Transverse colon (tissue), 3 donors: Measurements from ENCODE around the gene KAT2B.

Source experiments
- EP300 ChIP-seq: sonication (generic); formaldehyde crosslinking; IDR thresholded peaks from one replicate; pipeline ENCODE4 v1.6.1; 2017; ENCODE audit warnings: antibody characterized with exemption, low read depth
- TF ChIP-seq, protein P1 (sequence below), 5 experiments: fragments of 200-600 bp in 3 of 5; fragments of 450-650 bp in 2 of 5; sonication (generic) in 3 of 5; IDR thresholded peaks; 1 replicate in 2 of 5; 2 replicates in 3 of 5; pipeline ENCODE4 v1.5.1; 2016 to 2017; ENCODE audit warnings: antibody characterized with exemption in 5 of 5, inconsistent platforms in 3 of 5, mild to moderate bottlenecking in 2 of 5, moderate library complexity in 1 of 5

DNA sequence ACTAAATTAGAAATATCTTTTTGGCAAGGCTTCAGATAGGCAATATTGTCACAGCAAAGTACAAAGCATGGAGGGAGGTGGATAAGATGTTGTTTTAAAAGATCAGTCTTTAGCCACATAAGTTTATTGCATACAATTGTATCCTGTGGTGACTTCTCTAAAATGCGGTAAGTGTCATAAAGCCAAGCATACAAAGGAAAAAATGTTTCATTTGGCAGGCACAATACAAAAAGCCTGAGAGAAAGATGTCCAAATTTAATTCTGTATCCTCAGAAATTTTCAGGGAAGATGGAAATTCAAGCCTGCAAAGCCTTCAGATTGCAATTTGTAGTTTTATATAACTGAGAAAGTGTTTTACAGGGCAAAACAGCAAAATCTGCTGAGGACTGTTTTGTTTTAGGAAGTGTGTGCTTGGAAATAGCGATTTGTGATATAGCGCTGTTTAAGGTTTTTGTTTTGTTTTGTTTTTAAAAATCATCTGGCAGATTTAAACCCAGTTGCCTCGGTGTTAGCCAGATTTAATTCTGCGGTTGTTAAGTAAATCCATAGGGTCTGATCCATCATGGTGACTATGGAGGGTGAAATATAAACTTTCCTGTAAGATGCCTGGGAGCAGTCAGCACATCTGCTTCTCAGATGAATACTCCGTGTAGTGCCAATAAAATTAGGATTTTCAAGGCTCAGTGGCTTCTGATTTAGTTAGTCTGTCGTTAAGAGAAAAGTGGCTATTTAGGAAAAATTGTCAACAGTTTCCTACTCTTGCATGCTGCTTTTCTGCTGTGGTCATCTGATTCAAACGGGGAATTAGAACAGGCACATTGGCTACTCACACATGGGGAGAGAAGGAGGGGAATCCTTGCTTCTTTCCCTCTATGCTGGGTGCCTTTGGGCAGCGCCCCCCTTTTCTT lies 8.0 kb downstream of the KAT2B start:
- TF ChIP-seq, protein P1, sequence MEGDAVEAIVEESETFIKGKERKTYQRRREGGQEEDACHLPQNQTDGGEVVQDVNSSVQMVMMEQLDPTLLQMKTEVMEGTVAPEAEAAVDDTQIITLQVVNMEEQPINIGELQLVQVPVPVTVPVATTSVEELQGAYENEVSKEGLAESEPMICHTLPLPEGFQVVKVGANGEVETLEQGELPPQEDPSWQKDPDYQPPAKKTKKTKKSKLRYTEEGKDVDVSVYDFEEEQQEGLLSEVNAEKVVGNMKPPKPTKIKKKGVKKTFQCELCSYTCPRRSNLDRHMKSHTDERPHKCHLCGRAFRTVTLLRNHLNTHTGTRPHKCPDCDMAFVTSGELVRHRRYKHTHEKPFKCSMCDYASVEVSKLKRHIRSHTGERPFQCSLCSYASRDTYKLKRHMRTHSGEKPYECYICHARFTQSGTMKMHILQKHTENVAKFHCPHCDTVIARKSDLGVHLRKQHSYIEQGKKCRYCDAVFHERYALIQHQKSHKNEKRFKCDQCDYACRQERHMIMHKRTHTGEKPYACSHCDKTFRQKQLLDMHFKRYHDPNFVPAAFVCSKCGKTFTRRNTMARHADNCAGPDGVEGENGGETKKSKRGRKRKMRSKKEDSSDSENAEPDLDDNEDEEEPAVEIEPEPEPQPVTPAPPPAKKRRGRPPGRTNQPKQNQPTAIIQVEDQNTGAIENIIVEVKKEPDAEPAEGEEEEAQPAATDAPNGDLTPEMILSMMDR (IDR thresholded peaks at IDR 0.05) = no peak
- TF ChIP-seq EP300 = no peak
